Gastrocnemius medialis (tissue), 4 donors: Measurements from ENCODE around the gene PDLIM3. TPM values are rescaled to one million over a fixed set of nuclear protein-coding genes. Genes with fewer than 3 reads are reported as not detected.
A peak's percentile ranks its signal among the peaks of the same experiment; 100 is the strongest.

Experiments
- ATAC-seq, 2 donors: fragments of 150-250 bp; one replicate each; pipeline ENCODE4 v1.9.1; 2016
- DNase-seq, 2 donors: peaks; one replicate each; pipeline ENCODE4 v3.0.0-alpha.2; 2019
- H3K27ac ChIP-seq, 4 donors: fragments of 200-600 bp; sonication (generic); 1 replicate in 1 of 4; 2 replicates in 3 of 4; pipeline ENCODE4 v1.5.1; 2016 to 2018; ENCODE audit warnings: mild to moderate bottlenecking in 2 of 4, moderate library complexity in 1 of 4
- H3K27me3 ChIP-seq, 3 donors: fragments of 200-600 bp; sonication (generic) in 2 of 3; 1 replicate in 1 of 3; 2 replicates in 2 of 3; pipeline versions ENCODE4 v1.5.1 to v1.6.0; 2016 to 2019; ENCODE audit warnings: mild to moderate bottlenecking in 1 of 3, moderate library complexity in 1 of 3
- H3K36me3 ChIP-seq, 2 donors: fragments of 200-600 bp; sonication (generic) in 1 of 2; one replicate each; pipeline ENCODE4 v1.5.1; 2017 to 2018
- H3K4me1 ChIP-seq, 2 donors: fragments of 200-600 bp; sonication (generic) in 1 of 2; one replicate each; pipeline ENCODE4 v1.5.1; 2016 to 2017; ENCODE audit warnings: mild to moderate bottlenecking in 2 of 2
- H3K4me3 ChIP-seq, 4 donors: fragments of 200-600 bp; sonication (generic) in 3 of 4; 1 replicate in 1 of 4; 2 replicates in 3 of 4; pipeline ENCODE4 v1.5.1; 2016 to 2019; ENCODE audit warnings: mild to moderate bottlenecking in 2 of 4
- H3K9me3 ChIP-seq, 3 donors: fragments of 200-600 bp; sonication (generic) in 2 of 3; 1 replicate in 1 of 3; 2 replicates in 2 of 3; pipeline ENCODE4 v1.5.1; 2016 to 2019
- POLR2A ChIP-seq, 2 donors: fragments of 450-650 bp; IDR thresholded peaks; one replicate each; pipeline ENCODE4 v1.6.1; 2017; ENCODE audit warnings: antibody characterized with exemption in 2 of 2, mild to moderate bottlenecking in 2 of 2, moderate library complexity in 2 of 2
- in situ Hi-C, 4 donors: fragments of 200-750 bp; cut with MboI; loops; one replicate each; pipeline versions ENCODE4 v1.15.0 to v1.8.0; 2017; ENCODE audit warnings: low sequenced_read_pairs in 4 of 4
- intact Hi-C: fragments of 100-400 bp; cut with DNase I; formaldehyde crosslinking; loops from one replicate; pipeline ENCODE4 v1.15.1; 2023; ENCODE audit warnings: low total_unique reads
- total RNA-seq, 4 donors: library from RNA; depleted of rRNA; stranded (reverse); fragments of >200 nt; gene quantifications; one replicate each; pipeline versions ENCODE4 v1.1.0 to v1.2.3, GENCODE V29; 2016
- TF ChIP-seq, protein P1 (sequence below), 5 experiments: fragments of 450-650 bp in 3 of 5; fragments of 200-600 bp in 2 of 5; sonication (generic) in 2 of 5; IDR thresholded peaks in 4 of 5; conservative IDR thresholded peaks in 1 of 5; 1 replicate in 4 of 5; 2 replicates in 1 of 5; pipeline ENCODE4 v1.5.1; 2016 to 2019; ENCODE audit warnings: antibody characterized with exemption in 5 of 5, mild to moderate bottlenecking in 3 of 5, moderate library complexity in 3 of 5

The PDLIM3 gene
- total RNA-seq, 4 donors from 2014 or later = 1,062 to 7,224 (median 2,598) TPM

DNA sequence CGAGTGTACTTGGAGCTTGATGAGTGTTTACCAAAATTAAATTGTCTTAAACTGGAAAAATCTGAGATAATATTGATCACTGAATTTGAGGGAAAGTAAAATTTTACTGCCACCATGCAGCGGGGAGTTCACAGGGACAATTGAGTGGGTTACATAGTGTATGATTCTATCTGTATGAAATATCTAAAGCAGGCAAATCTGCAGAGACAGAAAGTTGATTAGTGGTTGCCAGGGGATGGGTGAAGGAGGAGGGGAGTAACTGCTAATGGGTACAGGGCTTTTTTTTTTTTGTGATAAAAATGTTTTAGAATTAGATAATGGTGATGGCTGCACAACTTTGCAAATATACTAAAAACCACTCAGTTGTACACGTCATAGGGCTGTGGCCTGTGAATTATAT, 35.4 kb upstream of the PDLIM3 start:
- DNase-seq (no peak), ATAC-seq (no peak)
- Histone ChIP-seq H3K4me1 (peaks cover 77 to 78% of the 10 kb centered on the region in 2 donors), H3K4me3 (no peak overlapping the region), H3K27ac (peak overlapping the region; percentile 87 to 93 (median 92)), H3K27me3 (no peaks in the 10 kb centered on the region), H3K9me3 (no peaks in the 10 kb centered on the region), H3K36me3 (no peaks in the 10 kb centered on the region)
- intact Hi-C loops = loop anchor here (10.0 kb wide), 1 partner anchor 756 kb away; no protein-coding TSS in a partner anchor
- in situ Hi-C loops = no loop called here
- TF ChIP-seq POLR2A (IDR thresholded peaks at IDR 0.05) = no peak
- TF ChIP-seq, protein P1, sequence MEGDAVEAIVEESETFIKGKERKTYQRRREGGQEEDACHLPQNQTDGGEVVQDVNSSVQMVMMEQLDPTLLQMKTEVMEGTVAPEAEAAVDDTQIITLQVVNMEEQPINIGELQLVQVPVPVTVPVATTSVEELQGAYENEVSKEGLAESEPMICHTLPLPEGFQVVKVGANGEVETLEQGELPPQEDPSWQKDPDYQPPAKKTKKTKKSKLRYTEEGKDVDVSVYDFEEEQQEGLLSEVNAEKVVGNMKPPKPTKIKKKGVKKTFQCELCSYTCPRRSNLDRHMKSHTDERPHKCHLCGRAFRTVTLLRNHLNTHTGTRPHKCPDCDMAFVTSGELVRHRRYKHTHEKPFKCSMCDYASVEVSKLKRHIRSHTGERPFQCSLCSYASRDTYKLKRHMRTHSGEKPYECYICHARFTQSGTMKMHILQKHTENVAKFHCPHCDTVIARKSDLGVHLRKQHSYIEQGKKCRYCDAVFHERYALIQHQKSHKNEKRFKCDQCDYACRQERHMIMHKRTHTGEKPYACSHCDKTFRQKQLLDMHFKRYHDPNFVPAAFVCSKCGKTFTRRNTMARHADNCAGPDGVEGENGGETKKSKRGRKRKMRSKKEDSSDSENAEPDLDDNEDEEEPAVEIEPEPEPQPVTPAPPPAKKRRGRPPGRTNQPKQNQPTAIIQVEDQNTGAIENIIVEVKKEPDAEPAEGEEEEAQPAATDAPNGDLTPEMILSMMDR (IDR thresholded peaks at IDR 0.05 in 4 of 5, conservative IDR thresholded peaks at IDR 0.05 in 1 of 5) = no peak

DNA sequence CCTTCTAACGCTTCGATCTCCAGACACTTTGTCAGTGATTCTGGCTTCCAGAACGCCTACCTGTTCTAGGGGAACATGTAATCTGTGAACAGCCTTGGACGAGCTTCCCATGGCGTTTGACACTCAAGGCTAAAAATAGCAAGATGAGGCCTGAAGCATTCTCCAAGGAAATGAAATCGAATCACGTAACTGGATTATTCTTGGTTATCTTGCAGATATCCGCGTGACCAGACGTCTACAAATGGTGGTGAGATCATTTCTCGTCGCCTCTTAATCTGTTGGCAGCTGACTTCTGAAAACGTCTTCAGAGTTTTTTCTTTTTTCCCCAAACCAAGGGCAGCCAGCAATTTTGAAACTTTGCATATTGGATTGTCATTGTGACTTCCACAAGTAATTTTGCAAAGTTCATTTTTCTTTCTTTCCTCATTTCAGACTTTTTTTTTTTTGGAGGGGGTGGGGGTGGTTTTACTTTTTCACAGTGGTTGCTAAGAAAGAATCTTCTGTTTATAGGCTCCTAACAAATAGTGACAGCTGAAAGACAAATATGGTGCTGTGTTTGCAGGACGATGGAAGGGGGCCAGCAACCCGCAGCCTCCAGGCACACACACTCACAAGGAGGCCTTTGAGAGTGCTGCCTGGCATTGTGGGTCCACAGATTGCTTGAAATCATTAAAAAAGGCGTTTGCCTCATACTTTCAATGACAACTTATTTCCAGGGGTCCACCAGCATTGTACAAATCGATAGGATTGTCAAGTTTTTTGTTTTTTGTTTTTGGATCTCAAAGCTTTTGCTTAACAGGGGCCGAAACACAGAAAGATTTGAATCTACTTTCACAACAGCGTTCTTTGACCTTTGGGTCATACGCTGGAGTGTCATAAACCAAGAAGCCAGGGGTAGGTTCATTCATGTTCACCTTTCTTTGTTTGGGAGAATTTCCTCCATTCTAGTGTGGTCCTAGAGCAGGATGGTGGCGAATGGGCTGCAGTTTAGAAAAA, 32.4 kb upstream of the PDLIM3 start:
- H3K27ac ChIP-seq = peak overlapping the region; percentile 87 to 93 (median 92)
- no peaks in the 10 kb centered on the region for H3K9me3 ChIP-seq
- peak; percentile 72 to 80 for DNase-seq
- intact Hi-C loops = loop anchor here (2.0 kb wide), 1 partner anchor 31 kb away; no protein-coding TSS in a partner anchor
- in situ Hi-C loops = no loop called here
- peaks cover 52% of the 10 kb centered on the region in 2 donors for H3K4me1 ChIP-seq
- TF ChIP-seq, protein P1 (IDR thresholded peaks at IDR 0.05 in 4 of 5, conservative IDR thresholded peaks at IDR 0.05 in 1 of 5) = no peak
- peak; percentile 67 to 69 for TF ChIP-seq POLR2A (IDR thresholded peaks at IDR 0.05)
- peak overlapping the region; percentile 2 to 21 (median 12) for H3K4me3 ChIP-seq
- peak; percentile 94 to 96 for ATAC-seq
- H3K27me3 ChIP-seq = no peaks in the 10 kb centered on the region
- no peaks in the 10 kb centered on the region for H3K36me3 ChIP-seq

DNA sequence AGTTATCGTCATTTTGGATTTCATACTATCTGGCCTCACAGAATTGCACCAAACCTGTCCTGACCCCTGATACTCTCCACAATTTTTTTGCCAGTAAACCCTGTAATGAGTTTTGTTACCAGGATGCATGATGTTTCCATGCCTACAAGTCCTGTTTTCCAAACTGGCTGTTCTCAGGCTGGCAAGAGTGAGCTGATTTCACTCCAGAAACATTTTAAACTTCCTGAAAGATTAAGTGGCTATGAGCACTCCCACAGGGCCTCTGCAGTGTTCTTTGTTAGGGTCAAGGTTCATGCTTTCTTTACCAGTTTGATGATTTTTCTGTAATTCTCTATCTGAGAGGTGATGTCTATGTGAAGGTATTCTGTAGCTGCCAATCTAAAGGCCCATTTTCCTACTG, 31.7 kb upstream of the PDLIM3 start:
- Histone ChIP-seq H3K27ac (peak overlapping the region; percentile 87 to 93 (median 92)), H3K4me1 (peaks cover 49 to 52% of the 10 kb centered on the region in 2 donors), H3K27me3 (no peaks in the 10 kb centered on the region), H3K4me3 (peak overlapping the region in 1 of 4 donors; percentile 2), H3K9me3 (no peaks in the 10 kb centered on the region), H3K36me3 (no peaks in the 10 kb centered on the region)
- ATAC-seq (peak; percentile 17 to 31), DNase-seq (no peak)
- TF ChIP-seq POLR2A (IDR thresholded peaks at IDR 0.05) = no peak
- TF ChIP-seq, protein P1 (IDR thresholded peaks at IDR 0.05 in 4 of 5, conservative IDR thresholded peaks at IDR 0.05 in 1 of 5) = no peak
- in situ Hi-C loops (no loop called here), intact Hi-C loops (loop anchor here (2.0 kb wide), 1 partner anchor 30 kb away; no protein-coding TSS in a partner anchor)

DNA sequence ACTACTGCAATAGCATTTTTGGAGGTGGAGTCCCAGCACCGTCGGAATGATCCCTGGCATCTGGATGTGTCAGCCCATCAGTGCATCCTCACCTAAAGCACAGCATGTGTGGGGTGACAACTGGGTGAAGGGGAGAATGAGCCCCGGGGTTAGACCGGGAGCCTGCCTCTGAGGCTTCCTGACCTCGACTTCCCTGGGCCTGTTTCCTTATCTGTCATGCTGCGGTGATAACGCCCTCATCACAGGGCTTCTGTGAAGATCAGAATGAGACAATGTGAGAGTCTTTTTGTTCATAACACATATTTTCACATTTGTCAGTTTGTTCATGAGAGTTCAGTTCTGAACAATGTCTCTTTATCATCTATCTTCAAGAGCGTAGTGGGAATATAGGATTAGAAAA, 31.1 kb upstream of the PDLIM3 start:
- Histone ChIP-seq H3K36me3 (no peaks in the 10 kb centered on the region), H3K9me3 (no peaks in the 10 kb centered on the region), H3K27me3 (no peaks in the 10 kb centered on the region), H3K4me3 (no peak overlapping the region), H3K4me1 (peaks cover 43 to 48% of the 10 kb centered on the region in 2 donors), H3K27ac (peak overlapping the region; percentile 87 to 93 (median 92))
- in situ Hi-C loops = no loop called here
- ATAC-seq (no peak), DNase-seq (no peak)
- intact Hi-C loops = loop anchor here (2.0 kb wide), 1 partner anchor 30 kb away; no protein-coding TSS in a partner anchor
- TF ChIP-seq, protein P1 (IDR thresholded peaks at IDR 0.05 in 4 of 5, conservative IDR thresholded peaks at IDR 0.05 in 1 of 5) = no peak
- TF ChIP-seq POLR2A (IDR thresholded peaks at IDR 0.05) = no peak
